Fibroblast of lung (primary cell): ENCODE results near the gene ASTN2. TPM values are rescaled to one million over a fixed set of nuclear protein-coding genes. Genes with fewer than 3 reads are reported as not detected.

ENCODE experiments used
- DNase-seq, 2 donors: peaks; one replicate each; pipeline versions ENCODE4 v3.0.0 to v3.0.0-alpha.2; 2010; ENCODE audit warnings: low read depth in 2 of 2
- H2AFZ ChIP-seq: 2 replicates; pipeline ENCODE4 v1.5.1; 2012; ENCODE audit warnings: low read length, control low read depth, inconsistent platforms
- H3K27ac ChIP-seq: 2 replicates; pipeline ENCODE4 v1.5.1; 2011; ENCODE audit warnings: low read length, control low read depth; ENCODE audit not compliant: insufficient read depth
- H3K27me3 ChIP-seq: 2 replicates; pipeline ENCODE4 v1.5.1; 2011; ENCODE audit warnings: mild to moderate bottlenecking, low read length; ENCODE audit not compliant: control insufficient read depth, insufficient read depth
- H3K36me3 ChIP-seq: 2 replicates; pipeline ENCODE4 v1.5.1; 2011; ENCODE audit warnings: low read length; ENCODE audit not compliant: control insufficient read depth, insufficient read depth
- H3K4me1 ChIP-seq: 2 replicates; pipeline ENCODE4 v1.5.1; 2011; ENCODE audit warnings: low read length; ENCODE audit not compliant: control insufficient read depth, insufficient read depth; ENCODE audit errors: extremely low read depth
- H3K4me2 ChIP-seq: 2 replicates; pipeline ENCODE4 v1.5.1; 2011; ENCODE audit warnings: low read length, control low read depth; ENCODE audit not compliant: insufficient read depth; ENCODE audit errors: extremely low read depth
- H3K4me3 ChIP-seq, 4 experiments: fragments of 200-600 bp in 1 of 4; sonication (generic) in 1 of 4; replicated peaks in 1 of 4; 2 replicates each; pipeline ENCODE4 v1.5.1; 2011 to 2016; ENCODE audit warnings: low read length in 4 of 4, low read depth in 3 of 4, mild to moderate bottlenecking in 3 of 4, control low read depth in 2 of 4, inconsistent platforms in 1 of 4, mixed read lengths in 1 of 4; ENCODE audit not compliant: insufficient read depth in 1 of 4; ENCODE audit errors: control extremely low read depth in 1 of 4
- H3K79me2 ChIP-seq: 2 replicates; pipeline ENCODE4 v1.5.1; 2012; ENCODE audit warnings: mild to moderate bottlenecking, low read length, inconsistent platforms; ENCODE audit not compliant: control insufficient read depth, insufficient read depth
- H3K9ac ChIP-seq: 2 replicates; pipeline ENCODE4 v1.5.1; 2011; ENCODE audit warnings: mild to moderate bottlenecking, low read length, control low read depth; ENCODE audit not compliant: insufficient read depth
- H3K9me3 ChIP-seq: 2 replicates; pipeline ENCODE4 v1.5.1; 2012; ENCODE audit warnings: low read depth, low read length; ENCODE audit not compliant: control insufficient read depth, insufficient read depth
- H4K20me1 ChIP-seq: 2 replicates; pipeline ENCODE4 v1.5.1; 2011; ENCODE audit warnings: low read length; ENCODE audit not compliant: control insufficient read depth, insufficient read depth; ENCODE audit errors: extremely low read depth
- EZH2 ChIP-seq: IDR thresholded peaks from 2 replicates; pipeline ENCODE4 v1.5.1; 2012; ENCODE audit warnings: low read length, control low read depth, mild to moderate bottlenecking; ENCODE audit errors: missing control alignments
- polyA plus RNA-seq, 2 donors: library from polyadenylated mRNA; depleted of rRNA in 1 of 2; stranded (reverse) in 1 of 2; unstranded in 1 of 2; fragments of >200 nt; gene quantifications; 2 replicates each; pipeline ENCODE4 v1.2.1, GENCODE V29; 2011 to 2012; ENCODE audit warnings: missing spikeins in 1 of 2
- total RNA-seq: library from RNA; depleted of rRNA; stranded (reverse); fragments of >200 nt; gene quantifications from 2 replicates; pipeline ENCODE4 v1.2.1, GENCODE V29; 2014
- TF ChIP-seq, protein P1 (sequence below), 2 donors: IDR thresholded peaks in 1 of 2; conservative IDR thresholded peaks in 1 of 2; 1 replicate in 1 of 2; 2 replicates in 1 of 2; pipeline ENCODE4 v1.5.1; 2011 to 2012; ENCODE audit warnings: low read length in 2 of 2, control low read depth in 1 of 2, inconsistent platforms in 1 of 2, low read depth in 1 of 2, mild to moderate bottlenecking in 1 of 2

Gene ASTN2
- total and polyA plus RNA-seq, 2 donors (not counting 1 experiment from before 2014, with no cell fraction given): 2.2 to 19.2 TPM

DNA sequence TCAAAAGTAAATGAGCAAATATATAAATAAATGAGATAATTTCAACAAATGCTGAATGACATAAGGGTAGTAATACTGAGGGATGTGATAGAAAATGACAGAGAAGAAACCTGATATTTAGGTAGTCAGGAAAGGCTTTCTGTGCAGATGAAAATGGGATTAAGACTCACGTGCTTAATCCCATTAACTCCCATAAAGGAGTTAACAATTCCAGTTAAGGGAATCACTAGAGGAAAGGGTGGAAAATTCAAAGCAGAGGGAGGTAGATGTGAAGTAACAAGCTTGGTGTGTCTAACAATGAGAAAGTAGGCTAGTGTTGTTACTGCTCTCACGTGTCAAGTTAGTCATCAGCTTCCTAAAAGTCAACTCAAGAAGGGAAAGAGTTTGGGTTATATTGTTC is 818.2 kb downstream of the ASTN2 start:
- no peak overlapping the region for H3K4me3 ChIP-seq
- H3K27me3 ChIP-seq: no peaks in the 10 kb centered on the region
- no peaks in the 10 kb centered on the region for H3K36me3 ChIP-seq
- H4K20me1 ChIP-seq: no peaks in the 10 kb centered on the region
- no peak for DNase-seq
- H3K9me3 ChIP-seq: no peaks in the 10 kb centered on the region
- H3K4me1 ChIP-seq: no peaks in the 10 kb centered on the region
- no peak for TF ChIP-seq EZH2
- TF ChIP-seq, protein P1, sequence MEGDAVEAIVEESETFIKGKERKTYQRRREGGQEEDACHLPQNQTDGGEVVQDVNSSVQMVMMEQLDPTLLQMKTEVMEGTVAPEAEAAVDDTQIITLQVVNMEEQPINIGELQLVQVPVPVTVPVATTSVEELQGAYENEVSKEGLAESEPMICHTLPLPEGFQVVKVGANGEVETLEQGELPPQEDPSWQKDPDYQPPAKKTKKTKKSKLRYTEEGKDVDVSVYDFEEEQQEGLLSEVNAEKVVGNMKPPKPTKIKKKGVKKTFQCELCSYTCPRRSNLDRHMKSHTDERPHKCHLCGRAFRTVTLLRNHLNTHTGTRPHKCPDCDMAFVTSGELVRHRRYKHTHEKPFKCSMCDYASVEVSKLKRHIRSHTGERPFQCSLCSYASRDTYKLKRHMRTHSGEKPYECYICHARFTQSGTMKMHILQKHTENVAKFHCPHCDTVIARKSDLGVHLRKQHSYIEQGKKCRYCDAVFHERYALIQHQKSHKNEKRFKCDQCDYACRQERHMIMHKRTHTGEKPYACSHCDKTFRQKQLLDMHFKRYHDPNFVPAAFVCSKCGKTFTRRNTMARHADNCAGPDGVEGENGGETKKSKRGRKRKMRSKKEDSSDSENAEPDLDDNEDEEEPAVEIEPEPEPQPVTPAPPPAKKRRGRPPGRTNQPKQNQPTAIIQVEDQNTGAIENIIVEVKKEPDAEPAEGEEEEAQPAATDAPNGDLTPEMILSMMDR (conservative IDR thresholded peaks at IDR 0.05 in 1 of 2, IDR thresholded peaks at IDR 0.05 in 1 of 2; ENCODE audit: low read depth in 1 of 2, low read length in 2 of 2): no peak
- H3K79me2 ChIP-seq: no peaks in the 10 kb centered on the region
- no peak overlapping the region for H3K9ac ChIP-seq
- H2AFZ ChIP-seq: no peak overlapping the region
- H3K4me2 ChIP-seq: no peak overlapping the region
- no peak overlapping the region for H3K27ac ChIP-seq

DNA sequence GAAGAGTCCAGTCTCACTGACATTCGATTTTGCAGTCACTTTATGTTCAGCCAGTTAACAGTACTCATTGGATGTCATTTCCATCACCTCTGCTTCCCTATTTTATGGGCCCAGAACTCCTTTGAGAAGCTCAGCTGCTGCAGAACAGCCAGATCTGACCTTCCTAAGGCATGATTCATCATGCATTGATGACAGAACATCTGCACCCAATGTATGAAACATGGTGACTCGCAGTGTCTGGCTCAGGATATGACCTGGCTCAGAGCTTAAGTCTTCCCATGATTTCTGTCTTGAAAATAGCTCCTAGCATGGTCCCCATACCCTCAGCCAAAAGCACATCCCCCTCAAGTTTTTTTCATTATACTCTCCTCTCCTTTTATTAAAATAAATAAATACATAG is 820.3 kb downstream of the ASTN2 start:
- no peaks in the 10 kb centered on the region for H3K27me3 ChIP-seq
- no peak overlapping the region for H2AFZ ChIP-seq
- H3K27ac ChIP-seq: no peak overlapping the region
- no peak overlapping the region for H3K4me2 ChIP-seq
- H3K36me3 ChIP-seq: no peaks in the 10 kb centered on the region
- H4K20me1 ChIP-seq: no peaks in the 10 kb centered on the region
- no peak overlapping the region for H3K4me3 ChIP-seq
- H3K9me3 ChIP-seq: no peaks in the 10 kb centered on the region
- no peaks in the 10 kb centered on the region for H3K79me2 ChIP-seq
- DNase-seq: peak; percentile 69 to 84
- no peak for TF ChIP-seq EZH2
- TF ChIP-seq, protein P1 (conservative IDR thresholded peaks at IDR 0.05 in 1 of 2, IDR thresholded peaks at IDR 0.05 in 1 of 2; ENCODE audit: low read depth in 1 of 2, low read length in 2 of 2): no peak
- no peak overlapping the region for H3K9ac ChIP-seq
- H3K4me1 ChIP-seq: no peaks in the 10 kb centered on the region

DNA sequence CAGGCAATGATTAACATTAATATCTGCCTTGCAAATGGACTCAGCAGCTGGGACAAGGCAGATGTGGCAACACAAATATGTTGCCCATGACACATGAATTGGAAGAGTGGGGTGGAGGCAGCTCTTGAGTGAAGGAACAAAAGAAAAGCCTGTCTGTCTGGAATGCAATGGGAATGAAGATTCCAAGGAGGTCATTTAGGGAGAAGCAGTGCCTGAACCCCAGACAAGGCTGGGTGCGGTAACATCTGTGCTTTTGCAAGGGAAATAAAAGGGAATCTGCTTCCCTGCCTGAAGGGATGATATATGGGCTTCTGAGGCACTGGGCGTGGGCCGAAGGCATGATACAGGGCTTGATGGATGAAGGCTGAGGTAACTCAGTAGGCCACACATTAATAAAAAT is 821.9 kb downstream of the ASTN2 start:
- H3K4me1 ChIP-seq: no peaks in the 10 kb centered on the region
- no peak overlapping the region for H3K4me2 ChIP-seq
- no peaks in the 10 kb centered on the region for H3K9me3 ChIP-seq
- DNase-seq: peak in 1 of 2 donors; percentile 63
- no peak overlapping the region for H2AFZ ChIP-seq
- H3K36me3 ChIP-seq: no peaks in the 10 kb centered on the region
- no peak overlapping the region for H3K9ac ChIP-seq
- TF ChIP-seq, protein P1 (conservative IDR thresholded peaks at IDR 0.05 in 1 of 2, IDR thresholded peaks at IDR 0.05 in 1 of 2; ENCODE audit: low read depth in 1 of 2, low read length in 2 of 2): no peak
- no peak for TF ChIP-seq EZH2
- no peaks in the 10 kb centered on the region for H3K79me2 ChIP-seq
- no peak overlapping the region for H3K4me3 ChIP-seq
- no peaks in the 10 kb centered on the region for H3K27me3 ChIP-seq
- no peak overlapping the region for H3K27ac ChIP-seq
- H4K20me1 ChIP-seq: no peaks in the 10 kb centered on the region
